ENCODE measurements around the gene PSMB10. TPM values are rescaled to one million over a fixed set of nuclear protein-coding genes. Genes with fewer than 3 reads are reported as not detected.
"Not testable (repeated sequence)": the region's sequence is repeated elsewhere in the genome, so short reads cannot be mapped to it uniquely, and the experiment has no call there.

The PSMB10 gene
- total RNA-seq, 1 donor from 2014 or later, result 82.7 TPM

DNA sequence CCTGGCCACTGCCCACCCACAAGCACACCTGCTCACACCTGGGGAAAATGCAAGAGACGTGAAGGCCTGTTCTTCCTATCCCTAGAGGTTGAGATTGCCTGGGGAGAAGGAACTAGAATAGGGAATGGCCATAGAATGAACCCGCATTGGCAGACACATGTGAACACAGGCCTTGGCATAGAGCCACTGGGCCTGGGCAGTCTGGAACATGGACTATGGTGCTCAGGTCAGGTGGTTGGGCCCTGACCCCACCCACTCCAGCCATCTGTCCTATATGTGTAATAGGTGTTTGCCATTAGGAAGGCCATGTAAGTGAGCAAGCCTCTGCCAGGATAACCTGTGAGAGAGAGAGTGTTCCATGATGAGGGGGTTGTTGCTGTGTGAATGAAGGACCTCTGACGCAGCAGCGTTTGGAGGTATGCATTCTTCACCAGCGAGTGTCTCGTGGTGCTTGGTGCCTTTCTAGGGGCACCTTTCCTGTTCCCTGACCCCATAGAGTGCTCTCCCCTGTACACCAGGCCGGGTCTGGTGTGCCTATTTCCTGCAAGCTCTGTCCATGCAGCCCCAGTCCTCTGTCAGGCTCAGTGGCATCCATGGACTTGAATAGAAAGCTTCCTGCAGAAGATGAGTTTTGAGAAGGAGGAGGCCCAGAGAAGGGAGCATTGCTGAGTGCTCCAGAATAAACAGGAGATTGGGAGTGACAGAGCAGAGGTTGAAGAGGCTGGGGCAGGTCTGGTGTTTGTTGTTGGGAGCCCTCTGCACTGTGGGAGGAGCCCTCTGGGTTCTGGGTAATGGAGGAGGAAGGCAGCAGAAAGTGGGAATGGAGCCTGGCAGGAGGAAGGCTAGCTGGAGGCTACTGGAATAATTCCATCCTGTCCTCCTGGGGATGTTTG, 20.6 kb downstream of the PSMB10 start:
- intact Hi-C loops (cut with DNase I), result no loop called here
- Histone ChIP-seq H3K4me1 (peaks cover 30% of the 10 kb centered on the region), H3K27ac (no peak overlapping the region), H3K27me3 (ENCODE audit: low read depth) (no peaks in the 10 kb centered on the region), H3K4me3 (no peak overlapping the region), H3K36me3 (peaks cover 46% of the 10 kb centered on the region), H3K9me3 (no peaks in the 10 kb centered on the region)
- no peak for DNase-seq
- TF ChIP-seq, protein P1, sequence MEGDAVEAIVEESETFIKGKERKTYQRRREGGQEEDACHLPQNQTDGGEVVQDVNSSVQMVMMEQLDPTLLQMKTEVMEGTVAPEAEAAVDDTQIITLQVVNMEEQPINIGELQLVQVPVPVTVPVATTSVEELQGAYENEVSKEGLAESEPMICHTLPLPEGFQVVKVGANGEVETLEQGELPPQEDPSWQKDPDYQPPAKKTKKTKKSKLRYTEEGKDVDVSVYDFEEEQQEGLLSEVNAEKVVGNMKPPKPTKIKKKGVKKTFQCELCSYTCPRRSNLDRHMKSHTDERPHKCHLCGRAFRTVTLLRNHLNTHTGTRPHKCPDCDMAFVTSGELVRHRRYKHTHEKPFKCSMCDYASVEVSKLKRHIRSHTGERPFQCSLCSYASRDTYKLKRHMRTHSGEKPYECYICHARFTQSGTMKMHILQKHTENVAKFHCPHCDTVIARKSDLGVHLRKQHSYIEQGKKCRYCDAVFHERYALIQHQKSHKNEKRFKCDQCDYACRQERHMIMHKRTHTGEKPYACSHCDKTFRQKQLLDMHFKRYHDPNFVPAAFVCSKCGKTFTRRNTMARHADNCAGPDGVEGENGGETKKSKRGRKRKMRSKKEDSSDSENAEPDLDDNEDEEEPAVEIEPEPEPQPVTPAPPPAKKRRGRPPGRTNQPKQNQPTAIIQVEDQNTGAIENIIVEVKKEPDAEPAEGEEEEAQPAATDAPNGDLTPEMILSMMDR (IDR thresholded peaks at IDR 0.05), result no peak
- ATAC-seq, result no peak

DNA sequence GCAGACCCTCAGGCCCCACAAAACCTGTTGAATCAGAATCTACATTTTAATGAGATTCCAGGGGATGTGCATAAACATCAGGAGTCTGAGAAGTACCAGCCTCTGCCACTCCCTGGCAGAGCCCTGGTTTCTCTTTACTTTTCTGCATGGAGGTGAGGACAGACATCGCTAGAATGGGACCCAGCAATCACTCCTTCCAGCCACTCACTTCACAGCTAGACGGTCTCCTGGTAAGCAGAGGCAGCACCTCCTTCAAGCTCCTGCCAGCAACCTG, 21.2 kb downstream of the PSMB10 start:
- H3K4me3 ChIP-seq; ATAC-seq; H3K27me3 ChIP-seq (ENCODE audit: low read depth); intact Hi-C loops (cut with DNase I); H3K27ac ChIP-seq; H3K9me3 ChIP-seq; DNase-seq: not testable (repeated sequence)
- peaks cover 30% of the 10 kb centered on the region for H3K4me1 ChIP-seq
- peaks cover 48% of the 10 kb centered on the region for H3K36me3 ChIP-seq

DNA sequence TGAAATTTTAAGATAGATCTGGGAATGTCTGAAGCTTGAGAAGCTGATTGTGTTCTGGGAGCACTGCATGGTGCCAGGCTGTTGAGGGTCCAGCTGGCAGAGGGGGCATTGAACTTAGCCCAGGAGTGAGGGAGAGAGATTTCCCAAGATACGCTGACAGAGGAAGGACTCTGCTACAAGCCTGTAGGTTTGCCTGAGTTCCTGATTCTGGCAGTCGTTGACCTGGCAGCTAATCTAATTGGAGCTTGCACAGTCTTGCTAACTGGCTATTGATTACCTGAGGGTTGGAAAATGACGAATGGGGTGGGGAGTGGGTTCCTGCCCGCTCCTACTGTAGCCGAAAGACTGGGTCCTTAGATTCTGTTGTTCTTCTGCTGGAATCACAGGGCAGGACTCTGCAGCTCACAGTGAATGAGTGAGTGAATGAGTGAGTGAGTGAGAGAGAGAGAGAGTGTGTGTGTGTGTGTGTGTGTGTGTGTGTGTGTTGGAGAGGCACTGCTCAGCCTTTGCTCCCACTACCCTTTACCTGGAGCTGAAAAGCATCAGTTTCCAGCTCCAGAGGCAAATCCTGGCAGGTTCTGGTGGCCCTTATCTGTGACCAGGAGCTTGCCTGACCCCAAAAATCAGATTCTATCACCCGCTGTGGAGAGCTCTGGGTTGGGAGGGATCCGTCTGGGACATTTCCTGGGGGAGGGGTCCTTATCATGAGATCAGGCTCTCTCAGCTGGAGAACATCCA, 21.7 kb downstream of the PSMB10 start:
- ATAC-seq (no peak), DNase-seq (no peak)
- peaks cover 50% of the 10 kb centered on the region for H3K36me3 ChIP-seq
- H3K27me3 ChIP-seq (ENCODE audit: low read depth), result no peaks in the 10 kb centered on the region
- no peaks in the 10 kb centered on the region for H3K9me3 ChIP-seq
- H3K4me1 ChIP-seq, result peaks cover 30% of the 10 kb centered on the region
- TF ChIP-seq, protein P1 (IDR thresholded peaks at IDR 0.05), result no peak
- intact Hi-C loops (cut with DNase I), result no loop called here
- H3K27ac ChIP-seq, result no peak overlapping the region
- H3K4me3 ChIP-seq, result no peak overlapping the region

DNA sequence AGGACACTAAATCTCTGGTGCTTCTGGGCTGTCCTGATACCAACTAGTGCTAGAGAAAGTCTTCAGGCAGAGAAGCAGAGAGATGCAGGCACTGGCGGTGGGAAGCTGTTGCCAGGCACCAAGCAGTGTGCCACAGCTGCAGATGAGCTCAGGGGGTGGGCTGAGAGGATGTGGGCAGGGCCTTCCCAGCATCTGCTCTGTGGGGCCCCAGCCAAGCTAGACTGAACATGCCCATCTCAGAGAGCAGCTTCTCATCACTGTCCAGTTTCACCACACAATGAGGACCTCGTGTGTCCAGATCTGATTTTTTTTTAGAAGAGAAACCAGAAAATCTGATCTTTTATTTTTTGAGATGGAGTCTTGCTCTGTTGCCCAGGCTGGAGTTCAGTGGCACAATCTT, 26.5 kb downstream of the PSMB10 start:
- Histone ChIP-seq H3K36me3 (peaks cover 44% of the 10 kb centered on the region), H3K4me3 (no peak overlapping the region), H3K27me3 (ENCODE audit: low read depth) (no peaks in the 10 kb centered on the region), H3K4me1 (no peaks in the 10 kb centered on the region), H3K9me3 (no peaks in the 10 kb centered on the region), H3K27ac (no peak overlapping the region)
- DNase-seq (no peak), ATAC-seq (no peak)
- intact Hi-C loops (cut with DNase I), result no loop called here
- TF ChIP-seq, protein P1 (IDR thresholded peaks at IDR 0.05), result no peak

DNA sequence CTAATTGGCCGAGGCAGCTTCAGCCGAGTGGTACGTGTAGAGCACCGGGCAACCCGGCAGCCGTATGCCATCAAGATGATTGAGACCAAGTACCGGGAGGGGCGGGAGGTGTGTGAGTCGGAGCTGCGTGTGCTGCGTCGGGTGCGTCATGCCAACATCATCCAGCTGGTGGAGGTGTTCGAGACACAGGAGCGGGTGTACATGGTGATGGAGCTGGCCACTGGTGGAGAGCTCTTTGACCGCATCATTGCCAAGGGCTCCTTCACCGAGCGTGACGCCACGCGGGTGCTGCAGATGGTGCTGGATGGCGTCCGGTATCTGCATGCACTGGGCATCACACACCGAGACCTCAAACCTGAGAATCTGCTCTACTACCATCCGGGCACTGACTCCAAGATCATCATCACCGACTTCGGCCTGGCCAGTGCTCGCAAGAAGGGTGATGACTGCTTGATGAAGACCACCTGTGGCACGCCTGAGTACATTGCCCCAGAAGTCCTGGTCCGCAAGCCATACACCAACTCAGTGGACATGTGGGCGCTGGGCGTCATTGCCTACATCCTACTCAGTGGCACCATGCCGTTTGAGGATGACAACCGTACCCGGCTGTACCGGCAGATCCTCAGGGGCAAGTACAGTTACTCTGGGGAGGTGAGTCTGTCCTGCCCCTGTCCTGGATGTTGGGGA, 27.5 kb downstream of the PSMB10 start:
- Histone ChIP-seq H3K27me3 (ENCODE audit: low read depth) (no peaks in the 10 kb centered on the region), H3K9me3 (no peaks in the 10 kb centered on the region), H3K4me3 (no peak overlapping the region), H3K4me1 (no peaks in the 10 kb centered on the region), H3K36me3 (peaks cover 39% of the 10 kb centered on the region), H3K27ac (no peak overlapping the region)
- TF ChIP-seq, protein P1 (IDR thresholded peaks at IDR 0.05), result no peak
- no peak for DNase-seq
- ATAC-seq, result no peak
- intact Hi-C loops (cut with DNase I), result no loop called here
